ENCODE measurements around the gene MRPL55.
A peak's percentile ranks its signal among the peaks of the same experiment; 100 is the strongest.

The MRPL55 gene

DNA sequence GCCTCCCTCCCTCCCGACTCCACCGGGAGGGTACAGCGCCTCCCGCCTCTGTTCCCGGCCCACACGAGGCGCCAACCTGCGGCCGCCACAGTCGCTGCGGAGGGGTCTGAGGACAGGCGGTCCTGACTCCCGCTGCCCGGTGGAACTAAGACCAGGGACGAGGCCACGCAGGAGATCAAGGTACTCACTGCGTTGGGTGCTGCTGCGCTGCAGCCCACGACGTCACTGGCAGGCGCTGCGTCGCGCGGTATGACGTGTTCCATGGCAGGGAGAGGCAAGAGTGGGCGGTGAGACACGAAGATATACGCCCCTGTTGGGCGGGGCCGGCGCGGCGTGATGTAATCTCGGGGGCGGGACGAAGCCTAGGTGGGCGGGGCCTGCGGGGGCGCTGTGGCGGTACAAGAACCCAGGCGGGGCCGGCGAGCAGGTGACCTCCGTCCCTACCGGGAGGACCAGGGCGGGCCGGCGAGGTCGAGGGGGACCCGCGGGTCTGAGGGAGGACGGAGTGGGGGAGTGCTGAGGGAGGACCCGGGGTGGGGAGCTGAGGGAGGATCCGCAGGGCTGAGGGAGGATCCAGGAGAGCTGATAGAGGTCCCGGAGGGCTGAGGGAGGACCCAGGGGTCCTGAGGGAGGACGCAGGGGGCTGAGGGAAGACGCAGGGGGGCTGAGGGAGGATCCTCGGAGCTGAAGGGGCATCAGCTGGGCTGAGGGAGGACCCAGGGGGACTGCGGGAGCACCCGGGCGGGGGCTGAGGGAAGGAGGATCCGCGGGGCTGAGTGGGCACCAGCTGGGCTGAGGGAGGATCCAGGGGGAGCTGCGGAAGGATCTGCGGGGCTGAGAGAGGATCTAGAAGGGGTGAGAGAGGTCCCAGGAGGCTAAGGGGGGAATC lies at the start of gene MRPL55:
TSS of gene MRPL55 (minus strand) at position 227 of the 889 bp plus-strand sequence. CDS start 1,039 bp downstream, outside the sequence.
- intact Hi-C loops (cut with DNase I; ENCODE audit: low total_unique reads) = loop anchor here (10.0 kb wide), 1 partner anchor 55 kb away; the partner anchor contains the start of gene IBA57
- Histone ChIP-seq H3K27ac (peak within 1 kb of the TSS; percentile 92 to 95), H3K36me3 (peaks cover 0 to 27% (median 21%) of the 10 kb centered on the region in 3 donors), H3K4me3 (peak within 1 kb of the TSS; percentile 68 to 81), H3K9me3 (no peaks in the 10 kb centered on the region), H3K27me3 (no peaks in the 10 kb centered on the region), H3K4me1 (peaks cover 0 to 23% (median 19%) of the 10 kb centered on the region in 4 donors)
- TF ChIP-seq, protein P1, sequence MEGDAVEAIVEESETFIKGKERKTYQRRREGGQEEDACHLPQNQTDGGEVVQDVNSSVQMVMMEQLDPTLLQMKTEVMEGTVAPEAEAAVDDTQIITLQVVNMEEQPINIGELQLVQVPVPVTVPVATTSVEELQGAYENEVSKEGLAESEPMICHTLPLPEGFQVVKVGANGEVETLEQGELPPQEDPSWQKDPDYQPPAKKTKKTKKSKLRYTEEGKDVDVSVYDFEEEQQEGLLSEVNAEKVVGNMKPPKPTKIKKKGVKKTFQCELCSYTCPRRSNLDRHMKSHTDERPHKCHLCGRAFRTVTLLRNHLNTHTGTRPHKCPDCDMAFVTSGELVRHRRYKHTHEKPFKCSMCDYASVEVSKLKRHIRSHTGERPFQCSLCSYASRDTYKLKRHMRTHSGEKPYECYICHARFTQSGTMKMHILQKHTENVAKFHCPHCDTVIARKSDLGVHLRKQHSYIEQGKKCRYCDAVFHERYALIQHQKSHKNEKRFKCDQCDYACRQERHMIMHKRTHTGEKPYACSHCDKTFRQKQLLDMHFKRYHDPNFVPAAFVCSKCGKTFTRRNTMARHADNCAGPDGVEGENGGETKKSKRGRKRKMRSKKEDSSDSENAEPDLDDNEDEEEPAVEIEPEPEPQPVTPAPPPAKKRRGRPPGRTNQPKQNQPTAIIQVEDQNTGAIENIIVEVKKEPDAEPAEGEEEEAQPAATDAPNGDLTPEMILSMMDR (IDR thresholded peaks at IDR 0.05) = peak in 1 of 2 experiments; percentile 13
- peak; percentile 97 to 99 for DNase-seq

DNA sequence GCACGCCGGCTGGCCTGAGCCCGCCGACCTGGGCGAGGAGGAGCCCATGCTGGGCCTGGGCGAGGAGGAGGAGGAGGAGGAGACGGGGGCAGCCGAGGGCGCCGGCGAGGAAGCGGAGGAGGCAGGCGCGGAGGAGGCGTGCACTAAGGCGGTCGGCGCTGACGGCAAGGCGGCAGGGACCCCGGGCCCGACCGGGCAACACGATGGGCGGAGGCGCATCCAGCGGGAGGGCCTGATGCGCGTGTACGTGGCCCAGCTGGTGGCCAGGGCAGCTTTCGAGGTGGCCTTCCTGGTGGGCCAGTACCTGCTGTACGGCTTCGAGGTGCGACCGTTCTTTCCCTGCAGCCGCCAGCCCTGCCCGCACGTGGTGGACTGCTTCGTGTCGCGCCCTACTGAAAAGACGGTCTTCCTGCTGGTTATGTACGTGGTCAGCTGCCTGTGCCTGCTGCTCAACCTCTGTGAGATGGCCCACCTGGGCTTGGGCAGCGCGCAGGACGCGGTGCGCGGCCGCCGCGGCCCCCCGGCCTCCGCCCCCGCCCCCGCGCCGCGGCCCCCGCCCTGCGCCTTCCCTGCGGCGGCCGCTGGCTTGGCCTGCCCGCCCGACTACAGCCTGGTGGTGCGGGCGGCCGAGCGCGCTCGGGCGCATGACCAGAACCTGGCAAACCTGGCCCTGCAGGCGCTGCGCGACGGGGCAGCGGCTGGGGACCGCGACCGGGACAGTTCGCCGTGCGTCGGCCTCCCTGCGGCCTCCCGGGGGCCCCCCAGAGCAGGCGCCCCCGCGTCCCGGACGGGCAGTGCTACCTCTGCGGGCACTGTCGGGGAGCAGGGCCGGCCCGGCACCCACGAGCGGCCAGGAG lies 49.3 kb upstream of the MRPL55 start:
- intact Hi-C loops (cut with DNase I; ENCODE audit: low total_unique reads) = no loop called here
- Histone ChIP-seq H3K27ac (no peak overlapping the region), H3K9me3 (no peaks in the 10 kb centered on the region), H3K4me1 (peaks cover 0 to 11% (median 2%) of the 10 kb centered on the region in 4 donors), H3K27me3 (peaks cover 0 to 60% of the 10 kb centered on the region in 2 donors), H3K4me3 (no peak overlapping the region), H3K36me3 (no peaks in the 10 kb centered on the region)
- TF ChIP-seq, protein P1 (IDR thresholded peaks at IDR 0.05) = no peak
- no peak for DNase-seq

DNA sequence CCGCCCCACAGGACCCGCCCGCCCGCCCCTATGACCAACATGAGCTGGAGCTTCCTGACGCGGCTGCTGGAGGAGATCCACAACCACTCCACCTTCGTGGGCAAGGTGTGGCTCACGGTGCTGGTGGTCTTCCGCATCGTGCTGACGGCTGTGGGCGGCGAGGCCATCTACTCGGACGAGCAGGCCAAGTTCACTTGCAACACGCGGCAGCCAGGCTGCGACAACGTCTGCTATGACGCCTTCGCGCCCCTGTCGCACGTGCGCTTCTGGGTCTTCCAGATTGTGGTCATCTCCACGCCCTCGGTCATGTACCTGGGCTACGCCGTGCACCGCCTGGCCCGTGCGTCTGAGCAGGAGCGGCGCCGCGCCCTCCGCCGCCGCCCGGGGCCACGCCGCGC lies 48.6 kb upstream of the MRPL55 start:
- intact Hi-C loops (cut with DNase I; ENCODE audit: low total_unique reads) = no loop called here
- DNase-seq = no peak
- TF ChIP-seq, protein P1 (IDR thresholded peaks at IDR 0.05) = no peak
- H3K4me3 ChIP-seq = no peak overlapping the region
- H3K27ac ChIP-seq = no peak overlapping the region
- H3K36me3 ChIP-seq = no peaks in the 10 kb centered on the region
- H3K27me3 ChIP-seq = peaks cover 0 to 55% of the 10 kb centered on the region in 2 donors
- H3K4me1 ChIP-seq = peaks cover 0 to 6% (median 2%) of the 10 kb centered on the region in 4 donors
- H3K9me3 ChIP-seq = no peaks in the 10 kb centered on the region

DNA sequence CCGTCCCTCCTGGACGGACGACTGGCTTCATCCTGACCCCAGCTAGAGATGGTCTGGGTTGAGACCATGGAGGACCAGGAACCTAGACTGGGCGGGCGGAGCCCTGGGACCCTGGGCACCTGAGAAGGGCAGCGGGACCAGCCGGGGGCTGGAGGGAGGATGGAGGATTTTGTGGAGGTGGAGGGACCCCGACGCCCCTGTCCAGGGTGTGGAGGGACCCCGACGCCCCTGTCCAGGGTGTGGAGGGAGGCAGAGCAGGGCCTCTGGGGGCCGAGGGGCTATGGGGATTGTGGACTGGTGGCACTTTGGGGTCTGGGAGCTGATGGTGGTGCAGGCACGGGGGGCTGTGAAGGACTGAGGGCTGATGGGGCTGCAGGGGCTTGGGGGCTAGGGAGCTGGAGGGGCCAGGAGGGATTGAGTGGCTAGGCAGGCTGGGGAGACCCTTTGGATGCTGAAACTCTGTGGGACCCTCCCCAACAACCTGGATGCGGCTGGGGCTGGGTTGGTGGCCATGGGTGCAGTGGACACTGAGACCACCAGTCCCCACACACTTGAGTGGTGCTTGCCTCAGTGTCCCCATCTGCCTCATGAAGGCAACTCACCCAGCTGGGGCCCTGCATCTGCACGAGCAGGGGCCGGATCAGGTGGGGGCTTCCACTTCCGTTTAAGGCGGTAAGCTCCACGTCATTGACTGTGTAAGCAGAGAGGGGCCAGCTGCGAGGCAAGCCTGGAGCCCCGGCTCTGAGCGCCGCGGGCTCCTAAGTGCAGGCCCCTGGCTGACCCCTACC lies 48.0 kb upstream of the MRPL55 start:
- Histone ChIP-seq H3K4me1 (peaks cover 0 to 4% (median 2%) of the 10 kb centered on the region in 4 donors), H3K27ac (no peak overlapping the region), H3K9me3 (no peaks in the 10 kb centered on the region), H3K36me3 (no peaks in the 10 kb centered on the region), H3K4me3 (no peak overlapping the region), H3K27me3 (peaks cover 0 to 49% of the 10 kb centered on the region in 2 donors)
- TF ChIP-seq, protein P1 (IDR thresholded peaks at IDR 0.05) = no peak
- intact Hi-C loops (cut with DNase I; ENCODE audit: low total_unique reads) = no loop called here
- DNase-seq = peak in 1 of 2 donors; percentile 61

DNA sequence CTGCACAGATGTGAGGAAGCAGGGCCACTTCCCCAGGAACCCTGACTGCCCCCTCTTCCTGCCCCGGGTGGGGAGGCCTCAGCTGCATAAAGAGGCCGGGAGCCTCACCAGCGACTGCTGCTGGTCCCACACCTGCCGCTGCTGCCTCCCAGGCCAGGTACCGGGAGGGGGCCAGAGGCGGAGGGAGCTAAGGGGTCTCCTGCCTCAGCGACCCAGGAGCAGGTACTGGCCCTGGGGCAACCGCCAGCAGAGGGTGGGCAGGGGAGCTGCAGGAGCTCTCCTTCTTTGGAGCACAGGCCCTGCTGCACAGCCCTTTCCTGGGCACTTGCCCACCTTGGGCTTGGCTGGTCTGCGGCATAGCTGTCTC lies 47.4 kb upstream of the MRPL55 start:
- peak in 1 of 2 donors; percentile 58 for DNase-seq
- peaks cover 0 to 42% of the 10 kb centered on the region in 2 donors for H3K27me3 ChIP-seq
- H3K4me1 ChIP-seq = peaks cover 0 to 5% (median 2%) of the 10 kb centered on the region in 4 donors
- H3K27ac ChIP-seq = no peak overlapping the region
- no peaks in the 10 kb centered on the region for H3K36me3 ChIP-seq
- intact Hi-C loops (cut with DNase I; ENCODE audit: low total_unique reads) = no loop called here
- H3K4me3 ChIP-seq = no peak overlapping the region
- no peaks in the 10 kb centered on the region for H3K9me3 ChIP-seq
- TF ChIP-seq, protein P1 (IDR thresholded peaks at IDR 0.05) = no peak
